GM19025 (cell line): ENCODE results near the gene SIRPB2.
"Not testable (repeated sequence)": the region's sequence is repeated elsewhere in the genome, so short reads cannot be mapped to it uniquely, and the experiment has no call there.

ENCODE experiments used
- ATAC-seq: cut with Tn5 transposase; IDR thresholded peaks from one replicate; pipeline ENCODE4 v1.9.1; 2021; ENCODE audit warnings: mild to moderate bottlenecking, low read depth, moderate library complexity; ENCODE audit not compliant: unreplicated experiment

Gene SIRPB2

DNA sequence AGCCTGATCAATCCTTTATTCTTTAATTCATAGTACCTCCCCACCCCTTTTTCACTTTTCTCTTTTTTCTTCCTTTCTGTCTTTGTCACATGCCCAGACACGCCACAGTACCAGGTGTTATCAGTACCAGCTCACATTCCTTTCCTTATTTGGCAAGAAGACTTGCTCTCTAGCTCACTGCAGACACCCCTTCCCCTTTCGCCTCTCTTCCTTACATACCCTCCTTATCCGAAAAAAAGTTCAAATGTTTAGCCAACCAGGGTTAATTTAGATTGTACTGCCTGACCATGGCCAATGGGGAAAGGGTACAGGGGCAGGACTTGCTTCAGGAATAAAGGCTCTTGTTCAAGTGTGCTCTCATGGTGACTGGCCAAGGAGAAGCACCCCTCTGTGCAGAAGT is 9.3 kb upstream of the SIRPB2 start:
- ATAC-seq, result no peak

DNA sequence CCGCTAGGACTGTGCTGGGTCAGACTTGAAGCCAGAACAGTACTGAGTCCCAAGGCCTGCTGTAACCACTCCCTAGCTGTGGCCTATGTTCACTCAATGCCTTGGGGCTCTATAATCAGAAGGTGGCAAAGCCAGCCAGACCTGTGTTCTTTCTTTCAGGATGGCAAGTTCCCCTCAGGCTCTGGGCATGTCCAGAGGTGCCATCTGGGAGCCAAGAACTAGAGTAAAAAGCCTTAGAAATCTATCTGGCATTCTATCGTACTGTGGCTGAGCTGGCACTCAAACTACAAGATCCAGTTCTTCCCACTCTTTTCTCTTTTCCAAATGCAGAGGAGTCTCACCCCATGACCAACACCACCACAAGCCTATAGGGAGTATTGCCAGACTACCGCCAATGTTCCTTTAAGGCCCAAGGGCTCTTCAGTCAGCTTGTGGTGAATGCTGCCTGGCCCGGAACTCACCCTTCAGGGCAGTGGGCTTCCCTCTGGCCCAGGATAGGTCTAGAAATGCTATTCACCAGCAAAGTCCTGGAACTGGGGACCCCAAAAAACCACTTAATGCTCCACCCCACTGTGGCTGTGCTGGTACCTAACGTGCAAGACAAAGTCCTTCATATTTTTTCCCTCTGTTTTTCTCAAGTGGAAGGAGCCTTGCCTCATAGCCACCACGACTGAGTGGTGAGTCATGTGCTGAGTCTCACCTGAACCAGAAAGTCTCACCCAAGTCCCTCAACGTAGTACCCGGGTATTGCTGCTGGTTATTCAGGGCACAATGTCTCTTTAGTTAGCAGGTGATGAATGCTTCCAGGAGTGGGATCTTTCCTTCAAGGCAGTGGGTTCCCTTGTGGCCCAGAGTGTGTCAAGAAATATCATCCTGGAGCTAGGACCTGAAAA is 8.6 kb upstream of the SIRPB2 start:
- no peak for ATAC-seq

DNA sequence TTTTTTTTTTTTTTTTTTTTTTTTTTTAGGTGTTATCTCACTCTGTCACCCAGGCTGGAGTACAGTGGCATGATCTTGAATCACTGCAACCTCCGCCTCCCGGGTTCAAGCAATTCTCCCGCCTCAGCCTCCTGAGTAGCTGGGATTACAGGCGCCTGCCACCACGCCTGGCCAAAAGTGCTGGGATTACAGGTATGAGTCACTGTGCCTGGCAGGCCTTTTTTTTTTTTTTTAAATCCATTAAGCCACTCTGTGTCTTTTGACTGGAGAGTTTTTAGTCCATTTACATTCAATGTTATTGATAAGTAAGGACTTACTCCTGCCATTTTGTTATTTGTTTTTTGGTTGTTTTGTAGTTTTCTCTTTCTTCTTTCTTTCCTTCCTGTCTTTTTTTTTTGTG is 6.2 kb upstream of the SIRPB2 start:
- ATAC-seq, result not testable (repeated sequence)

- ATAC-seq, result no peak
Measured at GRCh38 chr20:1496930-1497329, 5.7 kb upstream of the SIRPB2 start.

DNA sequence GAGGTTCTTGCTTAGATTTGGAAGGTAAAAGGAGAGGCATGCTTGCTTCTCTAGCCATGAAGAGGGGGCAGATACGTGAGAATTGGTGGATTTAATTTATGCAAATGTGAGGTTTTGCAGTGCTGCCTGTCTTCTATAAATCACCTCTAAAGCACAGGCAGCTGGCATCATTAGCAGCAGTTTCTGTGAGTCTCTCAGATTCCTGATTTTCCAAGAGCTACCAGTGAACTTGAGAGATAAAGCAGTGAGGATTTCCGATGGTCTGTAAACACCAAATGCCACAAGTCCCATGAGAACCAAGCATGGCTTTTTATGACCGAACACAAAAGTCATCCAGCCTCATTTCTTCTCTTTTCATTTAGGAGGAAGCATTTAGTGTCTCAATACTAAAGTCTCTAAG is 3.2 kb upstream of the SIRPB2 start:
- no peak for ATAC-seq

- ATAC-seq, result no peak
Measured at GRCh38 chr20:1493536-1493935, 2.3 kb upstream of the SIRPB2 start.

DNA sequence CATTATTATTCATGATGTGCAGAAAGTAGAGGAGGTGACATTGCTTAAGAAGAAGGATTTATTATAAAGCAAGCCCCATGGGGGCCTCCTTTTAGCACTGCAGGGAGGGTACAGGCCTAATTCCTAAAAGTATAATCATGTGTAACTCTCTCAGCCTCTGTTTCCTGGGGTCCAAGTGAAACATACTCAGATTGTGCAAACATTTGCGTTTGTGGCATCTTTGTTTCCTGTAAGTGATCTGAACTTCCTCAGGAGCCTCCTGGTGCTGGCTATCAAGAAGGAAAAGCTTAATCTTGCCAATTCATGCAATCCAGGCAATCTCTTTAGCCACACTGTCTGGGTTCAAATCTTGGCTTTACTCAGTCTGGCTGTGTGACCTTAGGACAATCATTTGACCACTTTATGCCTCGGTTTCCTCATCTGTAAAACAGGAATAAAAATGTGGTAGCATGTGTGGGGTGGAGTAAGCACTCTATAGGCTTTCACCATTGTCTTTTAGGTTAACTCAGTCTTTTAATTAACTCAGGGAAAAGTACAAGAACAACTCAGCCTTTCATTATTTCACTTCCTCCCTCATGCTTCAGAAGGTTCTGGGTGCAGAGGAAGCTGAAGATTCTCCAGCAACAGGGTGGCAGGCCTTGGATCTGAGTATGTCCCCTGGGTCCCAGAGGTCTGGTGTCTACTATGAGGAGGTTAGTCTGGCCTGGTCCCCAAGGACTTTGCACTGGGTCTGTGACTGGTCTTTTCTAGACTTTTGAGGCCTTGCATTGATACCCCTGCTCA is 831 bp upstream of the SIRPB2 start:
- no peak for ATAC-seq

GRCh38 chr20:1490643-1491195 is 501 bp downstream of the SIRPB2 start:
- no peak for ATAC-seq

GRCh38 chr20:1489764-1490436 is 1.3 kb downstream of the SIRPB2 start:
- ATAC-seq, result no peak

- ATAC-seq, result no peak
Measured at GRCh38 chr20:1489325-1489724, 1.9 kb downstream of the SIRPB2 start.

DNA sequence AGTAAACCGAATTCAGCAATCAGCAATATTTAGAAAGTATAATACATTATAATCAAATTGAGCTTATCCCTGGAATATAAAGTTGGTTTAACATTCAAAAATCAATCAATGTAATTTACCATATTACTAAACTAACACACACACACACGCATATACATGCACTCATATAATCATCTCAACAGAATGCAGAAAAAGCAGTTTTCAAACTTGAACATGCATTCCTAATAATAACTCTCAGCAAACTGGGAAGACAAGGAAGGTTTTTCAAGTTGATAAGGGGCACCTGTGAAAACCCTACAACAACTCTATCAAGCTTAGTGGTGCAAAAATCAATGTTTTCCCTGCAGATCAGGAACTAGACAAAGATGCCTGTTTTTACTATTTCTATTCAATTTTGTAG is 4.7 kb downstream of the SIRPB2 start:
- no peak for ATAC-seq

- ATAC-seq, result no peak
Measured at GRCh38 chr20:1484438-1485116, 6.6 kb downstream of the SIRPB2 start.

DNA sequence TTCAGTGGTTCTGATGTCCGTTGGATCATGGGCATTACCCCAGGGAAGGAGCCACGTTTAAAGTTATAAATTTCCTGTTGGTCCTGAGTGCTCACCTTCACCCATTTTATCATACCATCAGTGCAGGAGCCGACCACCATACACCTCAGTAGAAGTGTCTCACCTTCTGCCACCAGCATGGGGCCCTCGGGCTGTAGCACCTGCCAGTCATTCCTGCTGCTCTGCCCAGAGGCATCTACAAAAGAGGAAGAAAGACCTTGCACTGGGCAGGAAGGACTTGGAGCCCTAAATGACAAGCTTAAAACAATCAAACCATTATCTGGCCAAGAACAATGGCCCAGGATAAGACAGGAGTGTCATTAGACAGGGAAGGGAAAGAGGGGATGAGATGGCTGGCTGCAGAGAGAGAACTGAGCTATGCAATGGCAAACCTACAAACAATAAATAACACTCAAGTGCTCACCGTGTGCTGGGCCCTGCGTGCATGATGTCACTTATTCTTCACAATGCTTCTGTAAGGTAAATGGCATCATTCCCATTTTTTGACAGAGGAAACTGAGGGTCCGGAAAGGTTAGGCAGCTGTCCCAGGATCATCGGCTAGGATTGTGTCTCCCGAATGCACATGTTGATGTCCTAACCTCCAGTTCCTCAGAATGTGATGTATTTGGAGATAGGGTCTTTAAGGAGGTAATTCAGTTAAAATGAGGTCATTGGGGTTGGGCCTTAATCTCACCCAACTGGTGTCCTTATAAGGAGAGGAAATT is 11.2 kb downstream of the SIRPB2 start:
- no peak for ATAC-seq

GRCh38 chr20:1478566-1478965 is 12.7 kb downstream of the SIRPB2 start:
- no peak for ATAC-seq

GRCh38 chr20:1477896-1478490 is 13.2 kb downstream of the SIRPB2 start:
- no peak for ATAC-seq

DNA sequence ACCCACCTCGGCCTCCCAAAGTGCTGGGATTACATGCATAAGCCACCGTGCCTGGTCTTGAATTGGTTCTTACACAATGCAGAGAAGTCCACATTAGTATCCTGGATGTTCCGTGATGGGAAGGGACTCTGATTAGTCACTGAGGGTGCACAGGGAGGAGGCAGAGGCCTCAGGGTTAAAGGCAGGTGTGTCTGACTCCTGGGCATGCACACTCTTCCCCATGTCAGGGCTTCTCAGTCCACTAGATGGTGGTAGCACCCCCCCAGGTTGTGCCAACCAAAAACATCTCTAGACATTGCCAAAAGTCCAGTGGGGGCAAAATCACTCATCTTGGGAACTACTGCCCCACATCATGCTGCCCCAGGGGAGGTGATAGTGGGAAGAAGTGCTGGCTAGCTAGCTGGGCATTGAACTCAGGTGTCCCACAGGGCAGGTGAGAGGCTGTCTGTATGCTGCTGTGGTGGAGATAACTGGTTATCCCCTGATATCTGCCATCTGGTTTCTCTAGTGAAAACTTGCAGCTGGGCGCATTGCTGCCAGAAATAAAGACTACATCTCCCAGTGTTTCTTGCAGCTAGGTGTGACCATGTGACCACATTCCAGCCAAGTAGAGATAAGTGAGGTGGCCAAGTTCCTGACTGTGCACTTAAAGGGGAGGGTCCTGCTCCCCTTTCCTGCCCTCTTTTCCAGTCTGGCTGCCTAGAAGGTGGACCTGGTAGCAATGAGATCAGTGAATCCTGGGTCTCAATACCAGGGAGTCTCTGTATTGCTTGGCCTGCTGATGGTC is 16.2 kb downstream of the SIRPB2 start:
- ATAC-seq, result no peak

DNA sequence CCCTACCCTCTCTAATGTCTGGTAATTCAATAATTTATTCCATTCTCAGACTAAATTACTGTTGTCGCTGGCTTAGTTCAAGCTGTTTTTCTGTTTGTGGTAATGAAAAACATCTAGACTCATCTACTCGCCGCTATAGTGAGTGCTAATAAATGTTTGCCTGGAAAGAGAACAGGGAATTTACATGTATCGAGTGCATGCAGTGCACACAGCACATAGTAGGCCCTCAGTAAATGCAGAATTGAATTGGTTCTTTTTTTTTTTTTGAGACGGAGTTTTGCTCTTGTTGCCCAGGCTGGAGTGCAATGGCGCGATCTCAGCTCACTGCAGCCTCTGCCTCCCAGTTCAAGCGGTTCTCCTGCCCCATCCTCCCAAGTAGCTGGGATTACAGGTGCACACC is 16.9 kb downstream of the SIRPB2 start:
- ATAC-seq, result no peak
